Measurements from ENCODE around the gene CHPF2.

- TF ChIP-seq YY1 (IDR thresholded peaks at IDR 0.05; ENCODE audit: insufficient read depth, insufficient read length), result no peak
- no peak for TF ChIP-seq ZNF274 (IDR thresholded peaks at IDR 0.05; ENCODE audit: low read depth, low read length)
These were observed 53.9 kb downstream of the CHPF2 start for GRCh38 chr7:151286148-151286547.
